ENCODE results near the gene RNU2-1. TPM values are rescaled to one million over a fixed set of nuclear protein-coding genes. Genes with fewer than 3 reads are reported as not detected.
A peak's percentile ranks its signal among the peaks of the same experiment; 100 is the strongest.

RNU2-1 gene
- total and polyA plus RNA-seq, 2 of the 13 experiments (the other 11 are each of a cell fraction or from before 2014, with no cell fraction given) = not detected

DNA sequence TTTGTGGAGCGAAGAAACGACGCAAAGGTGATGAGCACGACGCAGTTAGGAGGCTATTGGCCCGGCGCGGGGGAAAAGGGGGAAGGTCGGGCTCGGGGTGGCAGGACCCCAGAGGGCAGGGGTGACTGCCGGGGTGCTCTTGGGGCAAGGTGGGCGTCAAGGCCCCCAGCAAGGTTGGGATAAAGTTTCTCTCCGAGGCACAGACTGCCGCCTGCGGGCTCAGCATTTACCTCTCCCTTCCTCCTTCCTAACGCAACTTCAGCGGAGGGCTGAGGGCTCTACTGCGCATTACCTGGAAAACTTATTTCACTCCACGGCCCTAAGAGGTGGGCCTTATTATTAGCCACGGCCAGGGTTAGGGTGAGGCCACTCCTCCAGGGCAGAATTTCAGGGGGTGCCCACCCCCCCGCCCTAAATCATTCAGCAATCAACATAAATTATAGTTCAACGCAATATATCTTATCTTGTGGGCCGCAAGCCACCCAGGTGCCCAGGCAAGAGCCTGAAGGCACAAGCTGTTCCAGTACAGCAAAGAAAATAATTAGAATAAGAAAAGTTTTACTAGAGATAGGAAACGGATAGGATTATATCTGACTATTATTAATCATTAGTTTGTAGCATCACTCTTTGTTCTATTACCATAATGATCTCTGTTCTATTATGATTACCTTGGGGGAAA, 1.6 kb downstream of the RNU2-1 start (continued):
- TF ChIP-seq AFF4 (CRISPR knock-in tag; IDR thresholded peaks at IDR 0.05) = peak; percentile 45; the same call in 1 of the 2 replicates
- 0 out of 2 replicates have a peak, but pooled peaks have one; percentile 19 for TF ChIP-seq AKNA (CRISPR knock-in tag; IDR thresholded peaks at IDR 0.05; ENCODE audit: borderline replicate concordance)
- TF ChIP-seq ERF (CRISPR knock-in tag; IDR thresholded peaks at IDR 0.05) = 0 out of 2 replicates have a peak, but pooled peaks have one; percentile 65
- TF ChIP-seq PAF1 (CRISPR knock-in tag; IDR thresholded peaks at IDR 0.05) = 0 out of 2 replicates have a peak, but pooled peaks have one; percentile 79
- 0 out of 2 replicates have a peak, but pooled peaks have one; percentile 2 for TF ChIP-seq HDAC2 (CRISPR knock-in tag; IDR thresholded peaks at IDR 0.05)
- peak; percentile 59 for TF ChIP-seq HMG20A (CRISPR knock-in tag; IDR thresholded peaks at IDR 0.05; ENCODE audit: borderline replicate concordance)
- TF ChIP-seq ELF3 (CRISPR knock-in tag; IDR thresholded peaks at IDR 0.05) = peak; percentile 54
- TF ChIP-seq MIER3 (CRISPR knock-in tag; IDR thresholded peaks at IDR 0.05; ENCODE audit: borderline replicate concordance) = 0 out of 2 replicates have a peak, but pooled peaks have one; percentile 59
- TF ChIP-seq SALL2 (CRISPR knock-in tag; IDR thresholded peaks at IDR 0.05) = peak; percentile 69; the same call in 1 of the 2 replicates
- peak; percentile 25; the same call in 1 of the 2 replicates for TF ChIP-seq NFYC (CRISPR knock-in tag; IDR thresholded peaks at IDR 0.05)
- 0 out of 2 replicates have a peak, but pooled peaks have one; percentile 43 for TF ChIP-seq ZNF7 (CRISPR knock-in tag; IDR thresholded peaks at IDR 0.05)
- TF ChIP-seq ZNF256 (CRISPR knock-in tag; conservative IDR thresholded peaks at IDR 0.05) = 0 out of 2 replicates have a peak, but pooled peaks have one; percentile 48
- peak; percentile 74 for TF ChIP-seq RXRA (CRISPR knock-in tag; IDR thresholded peaks at IDR 0.05)
- peak; percentile 95 for TF ChIP-seq JARID2 (CRISPR knock-in tag; IDR thresholded peaks at IDR 0.05; ENCODE audit: insufficient replicate concordance)
- TF ChIP-seq, protein P1, sequence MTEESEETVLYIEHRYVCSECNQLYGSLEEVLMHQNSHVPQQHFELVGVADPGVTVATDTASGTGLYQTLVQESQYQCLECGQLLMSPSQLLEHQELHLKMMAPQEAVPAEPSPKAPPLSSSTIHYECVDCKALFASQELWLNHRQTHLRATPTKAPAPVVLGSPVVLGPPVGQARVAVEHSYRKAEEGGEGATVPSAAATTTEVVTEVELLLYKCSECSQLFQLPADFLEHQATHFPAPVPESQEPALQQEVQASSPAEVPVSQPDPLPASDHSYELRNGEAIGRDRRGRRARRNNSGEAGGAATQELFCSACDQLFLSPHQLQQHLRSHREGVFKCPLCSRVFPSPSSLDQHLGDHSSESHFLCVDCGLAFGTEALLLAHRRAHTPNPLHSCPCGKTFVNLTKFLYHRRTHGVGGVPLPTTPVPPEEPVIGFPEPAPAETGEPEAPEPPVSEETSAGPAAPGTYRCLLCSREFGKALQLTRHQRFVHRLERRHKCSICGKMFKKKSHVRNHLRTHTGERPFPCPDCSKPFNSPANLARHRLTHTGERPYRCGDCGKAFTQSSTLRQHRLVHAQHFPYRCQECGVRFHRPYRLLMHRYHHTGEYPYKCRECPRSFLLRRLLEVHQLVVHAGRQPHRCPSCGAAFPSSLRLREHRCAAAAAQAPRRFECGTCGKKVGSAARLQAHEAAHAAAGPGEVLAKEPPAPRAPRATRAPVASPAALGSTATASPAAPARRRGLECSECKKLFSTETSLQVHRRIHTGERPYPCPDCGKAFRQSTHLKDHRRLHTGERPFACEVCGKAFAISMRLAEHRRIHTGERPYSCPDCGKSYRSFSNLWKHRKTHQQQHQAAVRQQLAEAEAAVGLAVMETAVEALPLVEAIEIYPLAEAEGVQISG (CRISPR knock-in tag; IDR thresholded peaks at IDR 0.05) = peak; percentile 65; the same call in 1 of the 2 replicates
- peak; percentile 56 for TF ChIP-seq HNRNPLL (IDR thresholded peaks at IDR 0.05; ENCODE audit: low read depth, low read length, poor library complexity, severe bottlenecking)
- 0 out of 2 replicates have a peak, but pooled peaks have one; percentile 37 for TF ChIP-seq ZNF143 (CRISPR knock-in tag; IDR thresholded peaks at IDR 0.05)
- peak; percentile 77; the same call in 1 of the 2 replicates for TF ChIP-seq ZNF326 (CRISPR knock-in tag; IDR thresholded peaks at IDR 0.05; ENCODE audit: borderline replicate concordance)
